CD14-positive monocyte (primary cell): ENCODE results near the gene TFF1. TPM values are rescaled to one million over a fixed set of nuclear protein-coding genes. Genes with fewer than 3 reads are reported as not detected.

Source experiments
- DNase-seq, 3 donors: peaks; one replicate each; pipeline ENCODE4 v3.0.0-alpha.2; 2011 to 2022
- H2AFZ ChIP-seq: 2 replicates; pipeline ENCODE4 v1.6.0; 2012; ENCODE audit warnings: mild to moderate bottlenecking, low read depth, low read length, inconsistent platforms; ENCODE audit not compliant: insufficient read depth, poor library complexity, severe bottlenecking
- H3K27ac ChIP-seq, 2 donors: 1 replicate in 1 of 2; 2 replicates in 1 of 2; pipeline ENCODE4 v1.5.1; 2012 to 2013; ENCODE audit warnings: low read length in 2 of 2, control low read depth in 1 of 2, inconsistent platforms in 1 of 2, low read depth in 1 of 2, mild to moderate bottlenecking in 1 of 2
- H3K27me3 ChIP-seq, 2 donors: one replicate each; pipeline versions ENCODE4 v1.6.0 to v1.6.1; 2011 to 2013; ENCODE audit warnings: low read length in 2 of 2; ENCODE audit not compliant: control insufficient read depth in 2 of 2, insufficient read depth in 2 of 2
- H3K36me3 ChIP-seq, 2 donors: replicated peaks in 1 of 2; 1 replicate in 1 of 2; 2 replicates in 1 of 2; pipeline versions ENCODE4 v1.5.1 to v1.6.1; 2012 to 2013; ENCODE audit warnings: low read length in 2 of 2, control low read depth in 1 of 2, inconsistent platforms in 1 of 2, mild to moderate bottlenecking in 1 of 2; ENCODE audit not compliant: insufficient read depth in 2 of 2, control insufficient read depth in 1 of 2
- H3K4me1 ChIP-seq, 2 donors: 1 replicate in 1 of 2; 2 replicates in 1 of 2; pipeline versions ENCODE4 v1.5.1 to v1.6.1; 2012 to 2013; ENCODE audit warnings: low read length in 2 of 2, control low read depth in 1 of 2, inconsistent platforms in 1 of 2, mild to moderate bottlenecking in 1 of 2, moderate library complexity in 1 of 2; ENCODE audit not compliant: insufficient read depth in 2 of 2, control insufficient read depth in 1 of 2
- H3K4me2 ChIP-seq: replicated peaks from 2 replicates; pipeline ENCODE3; 2012; ENCODE audit warnings: low read length, moderate library complexity, mild to moderate bottlenecking; ENCODE audit not compliant: poor library complexity, severe bottlenecking; ENCODE audit errors: extremely low read depth
- H3K4me3 ChIP-seq, 3 experiments: fragments of 200-600 bp in 1 of 3; sonication (generic) in 1 of 3; replicated peaks in 1 of 3; 1 replicate in 2 of 3; 2 replicates in 1 of 3; pipeline ENCODE4 v1.5.1; 2011 to 2013; ENCODE audit warnings: low read length in 3 of 3, mild to moderate bottlenecking in 3 of 3, control low read depth in 2 of 3, low read depth in 2 of 3, inconsistent platforms in 1 of 3, moderate library complexity in 1 of 3
- H3K79me2 ChIP-seq: 2 replicates; pipeline ENCODE4 v1.6.0; 2012; ENCODE audit warnings: mild to moderate bottlenecking, control low read depth, inconsistent platforms, low read length, moderate library complexity; ENCODE audit not compliant: insufficient read depth
- H3K9ac ChIP-seq: 2 replicates; pipeline ENCODE4 v1.6.0; 2017; ENCODE audit warnings: low read length, mild to moderate bottlenecking; ENCODE audit not compliant: insufficient read depth, poor library complexity, severe bottlenecking
- H3K9me3 ChIP-seq, 2 donors: replicated peaks in 1 of 2; 1 replicate in 1 of 2; 2 replicates in 1 of 2; pipeline versions ENCODE4 v1.5.1 to v1.6.1; 2012 to 2013; ENCODE audit warnings: low read length in 2 of 2, control low read depth in 1 of 2; ENCODE audit not compliant: control insufficient read depth in 1 of 2, insufficient read depth in 1 of 2
- H4K20me1 ChIP-seq: 2 replicates; pipeline ENCODE4 v1.6.0; 2012; ENCODE audit warnings: mild to moderate bottlenecking, low read length, control low read depth, moderate library complexity; ENCODE audit not compliant: insufficient read depth
- H3K27ac Mint-ChIP-seq, 7 donors: one replicate each; pipeline ENCODE4 v1.8.0; 2020; ENCODE audit warnings: mild to moderate bottlenecking in 7 of 7, mixed read lengths in 7 of 7, moderate library complexity in 6 of 7, inconsistent platforms in 2 of 7
- H3K27me3 Mint-ChIP-seq, 3 donors: one replicate each; pipeline ENCODE4 v1.8.0; 2021 to 2022; ENCODE audit warnings: low read depth in 3 of 3, mild to moderate bottlenecking in 3 of 3, mixed read lengths in 3 of 3, moderate library complexity in 3 of 3, inconsistent platforms in 1 of 3
- H3K36me3 Mint-ChIP-seq, 2 donors: one replicate each; pipeline ENCODE4 v1.8.0; 2020; ENCODE audit warnings: mixed read lengths in 2 of 2, inconsistent platforms in 1 of 2, mild to moderate bottlenecking in 1 of 2
- H3K4me1 Mint-ChIP-seq: one replicate; pipeline ENCODE4 v1.8.0; 2020; ENCODE audit warnings: mild to moderate bottlenecking, mixed read lengths
- H3K4me3 Mint-ChIP-seq, 2 donors: one replicate each; pipeline ENCODE4 v1.8.0; 2020; ENCODE audit warnings: mild to moderate bottlenecking in 2 of 2, mixed read lengths in 2 of 2, moderate library complexity in 1 of 2
- H3K9me3 Mint-ChIP-seq, 7 donors: one replicate each; pipeline ENCODE4 v1.8.0; 2020 to 2022; ENCODE audit warnings: mixed read lengths in 7 of 7, mild to moderate bottlenecking in 6 of 7, moderate library complexity in 6 of 7, inconsistent platforms in 2 of 7
- CTCF ChIP-seq: fragments of 200-600 bp; IDR thresholded peaks from one replicate; pipeline ENCODE4 v1.8.0; 2022; ENCODE audit warnings: antibody characterized with exemption, mild to moderate bottlenecking
- WGBS: methylation state at CpG from one replicate; pipeline ENCODE4 v1.1.5; 2013; ENCODE audit warnings: missing lambda C conversion rate; ENCODE audit not compliant: insufficient coverage; 5-methylcytosine and 5-hydroxymethylcytosine counted together
- intact Hi-C, 2 donors: fragments of 100-400 bp; cut with micrococcal nuclease; formaldehyde crosslinking; loops; one replicate each; pipeline versions ENCODE4 v1.15.0 to v1.15.1; 2023
- polyA plus RNA-seq, 3 donors: library from polyadenylated mRNA; depleted of rRNA in 1 of 3; unstranded in 2 of 3; stranded (reverse) in 1 of 3; fragments of 300-500 nt in 2 of 3; fragments of >200 nt in 1 of 3; fragmentation: Illumina TruSeq in 2 of 3; gene quantifications; 1 replicate in 2 of 3; 2 replicates in 1 of 3; pipeline ENCODE4 v1.2.3, GENCODE V29; 2012 to 2021

The TFF1 gene
- polyA plus RNA-seq, 3 donors: not detected

GRCh38 chr21:42351626-42352440 is 14.5 kb downstream of the TFF1 start:
- H2AFZ ChIP-seq: no peak overlapping the region
- no peak for TF ChIP-seq CTCF
- no peak overlapping the region for H3K4me2 ChIP-seq
- intact Hi-C loops: no loop called here
- no peaks in the 10 kb centered on the region for H3K36me3 ChIP-seq
- no peaks in the 10 kb centered on the region for H3K79me2 ChIP-seq
- H3K4me1 Mint-ChIP-seq: no peaks in the 10 kb centered on the region
- DNase-seq: no peak
- H4K20me1 ChIP-seq: no peaks in the 10 kb centered on the region
- peaks cover 0 to 8% of the 10 kb centered on the region in 2 donors for H3K9me3 ChIP-seq
- H3K27me3 ChIP-seq: no peaks in the 10 kb centered on the region
- H3K27me3 Mint-ChIP-seq: peaks cover 2 to 6% (median 3%) of the 10 kb centered on the region in 3 donors
- H3K4me1 ChIP-seq: no peaks in the 10 kb centered on the region
- H3K9me3 Mint-ChIP-seq: peaks cover 4 to 18% (median 12%) of the 10 kb centered on the region in 7 donors
- no peak overlapping the region for H3K27ac ChIP-seq
- no peaks in the 10 kb centered on the region for H3K36me3 Mint-ChIP-seq
- H3K27ac Mint-ChIP-seq: peak overlapping the region in 1 of 7 donors; percentile 8
- no peak overlapping the region for H3K4me3 Mint-ChIP-seq
- no peak overlapping the region for H3K4me3 ChIP-seq
- H3K9ac ChIP-seq: no peak overlapping the region
- 78% methylated on average over 8 of the region's 11 CpGs for WGBS

DNA sequence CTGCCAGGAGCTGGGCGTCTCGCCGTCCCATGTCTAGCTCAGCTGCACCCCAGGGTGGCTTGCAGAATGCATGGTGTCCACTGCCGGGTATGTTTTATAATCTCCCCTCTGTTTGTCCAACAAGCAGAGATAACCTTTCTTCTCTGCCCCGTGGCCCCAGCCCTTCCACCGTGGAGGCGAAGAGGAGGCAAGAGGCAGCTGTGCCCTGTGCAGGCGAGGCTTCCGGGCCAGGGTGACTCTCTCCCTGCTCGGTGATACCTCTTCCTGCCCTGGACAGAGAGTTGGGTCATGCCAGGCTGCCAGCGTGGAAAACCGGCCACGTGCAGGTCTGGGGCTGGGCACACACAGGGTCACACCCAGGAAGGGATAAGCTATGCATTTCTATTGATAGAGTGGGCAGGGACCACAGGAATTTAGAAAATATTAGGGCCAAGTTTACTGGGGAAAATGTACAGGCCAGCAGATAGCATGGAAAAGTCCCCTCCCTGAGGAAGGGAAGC is 15.4 kb downstream of the TFF1 start, which contains the start of gene TFF2:
TSS of gene TFF2 (minus strand) at position 68 of the 500 bp plus-strand sequence. CDS start at position 31, 37 bp downstream.
- Histone ChIP-seq H3K4me2 (no peak within 1 kb of the TSS), H3K4me3 (no peak within 1 kb of the TSS), H3K9ac (no peak within 1 kb of the TSS), H3K9me3 (peaks cover 0 to 5% of the 10 kb centered on the region in 2 donors), H3K36me3 (no peaks in the 10 kb centered on the region), H4K20me1 (no peaks in the 10 kb centered on the region), H2AFZ (no peak within 1 kb of the TSS), H3K79me2 (no peaks in the 10 kb centered on the region), H3K4me1 (no peaks in the 10 kb centered on the region), H3K27me3 (no peaks in the 10 kb centered on the region), H3K27ac (no peak within 1 kb of the TSS)
- Mint-ChIP-seq H3K4me1 (no peaks in the 10 kb centered on the region), H3K9me3 (peaks cover 4 to 14% (median 10%) of the 10 kb centered on the region in 7 donors), H3K36me3 (no peaks in the 10 kb centered on the region), H3K27ac (no peak within 1 kb of the TSS), H3K4me3 (no peak within 1 kb of the TSS), H3K27me3 (peaks cover 0 to 5% (median 4%) of the 10 kb centered on the region in 3 donors)
- 95% methylated on average over 12 of the region's 13 CpGs for WGBS
- intact Hi-C loops: no loop called here
- no peak for DNase-seq
- TF ChIP-seq CTCF: no peak
